HEK293T (cell line): ENCODE data around the gene DOK6.
"Not testable (repeated sequence)": the region's sequence is repeated elsewhere in the genome, so short reads cannot be mapped to it uniquely, and the experiment has no call there.

Experiments used
- CTBP1 ChIP-seq: fragments of 450-650 bp; IDR thresholded peaks from 2 replicates; pipeline ENCODE4 v1.6.1; 2016; ENCODE audit warnings: borderline replicate concordance
- ELF4 ChIP-seq: fragments of 450-650 bp; IDR thresholded peaks from 2 replicates; pipeline ENCODE4 v1.6.1; 2017; ENCODE audit warnings: antibody characterized with exemption
- FOXA1 ChIP-seq: fragments of 450-650 bp; IDR thresholded peaks from 2 replicates; pipeline ENCODE4 v1.6.1; 2016; ENCODE audit warnings: mild to moderate bottlenecking
- FOXK2 ChIP-seq: fragments of 450-650 bp; IDR thresholded peaks from 2 replicates; pipeline ENCODE4 v1.6.1; 2016; ENCODE audit warnings: mild to moderate bottlenecking
- FOXM1 ChIP-seq: fragments of 450-650 bp; IDR thresholded peaks from 2 replicates; pipeline ENCODE4 v1.6.1; 2017; ENCODE audit warnings: mild to moderate bottlenecking, borderline replicate concordance
- HDGF ChIP-seq: fragments of 450-650 bp; IDR thresholded peaks from 2 replicates; pipeline ENCODE4 v1.6.1; 2017; ENCODE audit warnings: antibody characterized with exemption, borderline replicate concordance
- PKNOX1 ChIP-seq: fragments of 450-650 bp; IDR thresholded peaks from 2 replicates; pipeline ENCODE4 v1.6.1; 2016
- SUZ12 ChIP-seq: fragments of 450-650 bp; IDR thresholded peaks from 2 replicates; pipeline ENCODE4 v1.6.1; 2016; ENCODE audit warnings: mild to moderate bottlenecking
- TARDBP ChIP-seq: fragments of 450-650 bp; IDR thresholded peaks from 2 replicates; pipeline ENCODE4 v1.6.1; 2016

GRCh38 chr18:69834980-69835379, 434.3 kb downstream of the DOK6 start:
- TF ChIP-seq HDGF, FOXK2, FOXA1, PKNOX1, FOXM1, CTBP1, ELF4, TARDBP, SUZ12: not testable (repeated sequence)
